ENCODE data around the gene CAMTA1.

DNA sequence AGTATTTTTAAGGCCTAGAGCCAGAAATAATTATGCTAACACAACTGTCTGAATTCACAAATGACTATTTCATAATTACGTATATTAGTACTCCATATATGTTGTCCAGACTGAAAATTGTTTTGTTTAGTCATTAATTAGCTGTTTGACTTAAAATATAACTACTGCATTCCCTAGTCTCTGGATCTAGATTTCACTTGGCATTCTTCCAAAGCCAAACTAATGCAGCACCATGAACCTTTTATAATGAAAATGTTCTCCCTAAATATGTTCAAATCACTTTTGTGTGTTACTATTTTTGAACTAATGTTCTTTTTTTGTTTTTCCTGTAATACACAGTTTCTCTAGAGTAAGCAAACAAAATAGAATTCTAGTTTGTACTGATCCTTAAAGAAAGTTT is 46.1 kb downstream of the CAMTA1 start:
- TF ChIP-seq, protein P1, sequence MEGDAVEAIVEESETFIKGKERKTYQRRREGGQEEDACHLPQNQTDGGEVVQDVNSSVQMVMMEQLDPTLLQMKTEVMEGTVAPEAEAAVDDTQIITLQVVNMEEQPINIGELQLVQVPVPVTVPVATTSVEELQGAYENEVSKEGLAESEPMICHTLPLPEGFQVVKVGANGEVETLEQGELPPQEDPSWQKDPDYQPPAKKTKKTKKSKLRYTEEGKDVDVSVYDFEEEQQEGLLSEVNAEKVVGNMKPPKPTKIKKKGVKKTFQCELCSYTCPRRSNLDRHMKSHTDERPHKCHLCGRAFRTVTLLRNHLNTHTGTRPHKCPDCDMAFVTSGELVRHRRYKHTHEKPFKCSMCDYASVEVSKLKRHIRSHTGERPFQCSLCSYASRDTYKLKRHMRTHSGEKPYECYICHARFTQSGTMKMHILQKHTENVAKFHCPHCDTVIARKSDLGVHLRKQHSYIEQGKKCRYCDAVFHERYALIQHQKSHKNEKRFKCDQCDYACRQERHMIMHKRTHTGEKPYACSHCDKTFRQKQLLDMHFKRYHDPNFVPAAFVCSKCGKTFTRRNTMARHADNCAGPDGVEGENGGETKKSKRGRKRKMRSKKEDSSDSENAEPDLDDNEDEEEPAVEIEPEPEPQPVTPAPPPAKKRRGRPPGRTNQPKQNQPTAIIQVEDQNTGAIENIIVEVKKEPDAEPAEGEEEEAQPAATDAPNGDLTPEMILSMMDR (IDR thresholded peaks at IDR 0.05; ENCODE audit: borderline replicate concordance, extremely low read depth, low read length, poor library complexity, severe bottlenecking): no peak
- TF ChIP-seq EZH2 (IDR thresholded peaks at IDR 0.05; ENCODE audit: borderline replicate concordance, low read depth, low read length, severe bottlenecking): no peak

All from DND-41 (cell line).